Measurements from ENCODE around the gene MAPK10.
"Not testable (repeated sequence)": the region's sequence is repeated elsewhere in the genome, so short reads cannot be mapped to it uniquely, and the experiment has no call there.

The MAPK10 gene

GRCh38 chr4:86100539-86101215 lies 259.2 kb downstream of the MAPK10 start:
- no peak for DNase-seq

DNA sequence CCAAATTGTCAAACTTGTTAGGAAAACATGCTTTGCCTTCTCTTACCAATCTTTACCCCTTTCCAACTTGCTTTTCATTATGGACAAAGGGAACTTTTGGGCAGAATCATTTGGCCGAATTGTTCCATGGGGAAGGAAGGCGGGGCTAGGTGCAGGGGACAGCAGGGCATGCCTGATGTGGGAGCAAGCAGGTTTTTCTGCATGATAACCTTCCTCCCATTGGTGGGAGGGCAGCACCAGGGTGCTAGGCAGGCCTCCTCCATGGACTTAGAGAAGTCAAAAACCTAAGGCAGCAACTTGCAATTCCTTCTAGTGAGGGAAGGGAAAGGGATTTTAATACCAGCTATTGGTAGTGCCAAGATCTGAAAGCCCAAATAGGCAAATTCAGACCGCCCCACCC lies 260.5 kb downstream of the MAPK10 start:
- no peak for DNase-seq

DNA sequence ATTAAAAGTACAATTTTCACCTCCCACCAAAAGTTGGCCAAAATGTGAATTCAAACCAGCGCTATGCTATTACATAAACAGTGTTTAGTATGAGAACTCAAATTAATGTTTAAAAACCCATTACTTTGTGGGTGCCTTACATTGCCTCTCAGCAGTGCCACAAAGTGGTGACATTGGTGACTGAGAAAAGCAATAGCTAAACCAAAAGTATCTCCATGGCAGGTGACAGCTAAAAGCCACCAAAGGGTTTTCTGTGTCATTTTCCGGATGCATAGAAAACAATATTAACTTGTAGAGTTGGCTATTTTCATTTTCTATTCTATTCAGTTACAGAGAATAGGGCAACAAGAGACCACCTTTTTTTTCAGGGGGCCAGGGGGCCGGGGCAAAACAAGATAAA lies 261.2 kb downstream of the MAPK10 start:
- no peak for DNase-seq

DNA sequence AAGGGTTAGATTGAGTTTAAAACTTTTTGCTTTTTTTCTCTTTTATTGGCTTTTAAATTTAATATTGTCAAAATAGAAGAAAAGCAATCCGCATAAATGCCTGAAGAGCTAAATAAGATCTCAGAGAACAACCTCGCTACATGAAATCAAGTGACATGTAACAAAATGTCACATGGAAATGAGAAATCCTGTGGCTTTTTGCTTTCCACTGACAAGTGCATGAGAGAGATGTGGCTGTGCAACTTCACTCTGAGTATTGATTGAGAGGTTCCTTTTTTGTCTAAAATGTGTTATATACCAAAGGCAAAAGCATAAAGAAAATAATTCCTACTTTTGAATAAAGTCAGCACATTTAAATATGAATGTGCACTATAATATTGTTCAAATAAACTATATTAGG lies 263.5 kb downstream of the MAPK10 start:
- DNase-seq: no peak

DNA sequence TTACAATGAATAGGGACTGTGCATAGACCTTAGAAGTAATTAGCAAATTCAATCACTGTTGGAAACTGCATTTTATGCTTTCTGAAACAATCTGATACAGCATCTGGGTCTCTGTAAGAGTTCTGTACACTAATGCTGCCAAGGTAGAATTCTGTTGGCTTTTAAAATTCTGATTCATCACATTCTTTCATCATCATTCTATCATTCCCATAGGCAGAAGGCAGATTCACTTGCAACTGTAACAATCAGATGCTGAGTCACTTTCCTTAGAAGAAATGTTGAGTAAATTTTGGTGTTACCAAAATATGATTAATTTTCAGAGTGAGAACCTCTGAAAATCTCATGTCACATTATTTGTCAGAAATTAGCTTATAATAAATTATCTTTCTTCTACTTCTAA lies 267.2 kb downstream of the MAPK10 start:
- DNase-seq: no peak

DNA sequence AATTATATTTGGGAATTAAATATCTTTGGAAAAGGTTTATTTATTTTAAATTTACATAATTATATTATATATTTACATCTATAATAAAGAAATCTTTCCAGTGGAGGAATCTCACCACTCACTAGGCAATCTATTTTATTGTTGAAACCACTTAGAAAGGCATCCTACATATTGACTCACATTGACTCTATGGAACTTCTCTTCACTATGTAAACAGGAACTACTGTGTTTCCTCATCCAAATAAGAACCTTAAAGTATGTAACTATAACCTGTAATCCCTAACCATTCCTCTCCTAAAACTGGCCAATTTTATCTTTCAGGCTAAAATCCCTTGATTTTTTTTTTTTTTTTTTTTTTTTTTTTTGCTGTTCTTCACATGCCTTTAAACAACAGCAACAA lies 268.7 kb downstream of the MAPK10 start:
- no peak for DNase-seq

- DNase-seq: no peak
These were observed 270.0 kb downstream of the MAPK10 start for GRCh38 chr4:86089781-86090323.

DNA sequence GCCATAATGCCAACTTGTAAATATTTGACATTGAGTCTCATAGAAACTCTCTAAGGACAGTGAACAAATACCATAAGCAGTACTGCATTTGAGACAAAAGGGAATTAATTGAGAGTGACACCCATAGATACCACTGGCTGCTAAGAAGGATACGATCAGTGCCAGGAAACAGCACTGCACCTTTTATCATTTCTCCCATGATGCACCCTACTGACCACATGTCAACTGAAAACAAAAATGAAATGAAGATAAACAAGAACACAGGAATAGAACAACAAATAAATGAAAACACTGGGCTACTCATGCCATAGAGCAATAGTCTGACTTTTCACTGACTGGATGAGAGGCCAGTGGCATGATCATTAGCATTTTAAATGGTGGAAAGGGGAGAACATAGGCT lies 270.8 kb downstream of the MAPK10 start:
- no peak for DNase-seq

DNA sequence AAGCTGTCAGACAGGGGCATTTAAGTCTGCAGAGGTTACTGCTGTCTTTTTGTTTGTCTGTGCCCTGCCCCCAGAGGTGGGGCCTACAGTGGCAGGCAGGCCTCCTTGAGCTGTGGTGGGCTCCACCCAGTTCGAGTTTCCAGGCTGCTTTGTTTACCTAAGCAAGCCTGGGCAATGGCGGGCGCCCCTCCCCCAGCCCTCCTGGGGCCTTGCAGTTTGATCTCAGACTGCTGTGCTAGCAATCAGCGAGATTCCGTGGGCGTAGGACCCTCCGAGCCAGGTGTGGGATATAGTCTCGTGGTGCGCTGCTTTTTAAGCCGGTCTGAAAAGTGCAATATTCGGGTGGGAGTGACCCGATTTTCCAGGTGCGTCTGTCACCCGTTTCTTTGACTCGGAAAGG lies 284.1 kb downstream of the MAPK10 start:
- not testable (repeated sequence) for DNase-seq

- DNase-seq: no peak
These were observed 299.5 kb downstream of the MAPK10 start for GRCh38 chr4:86060341-86060740.

- DNase-seq: no peak
These were observed 301.2 kb downstream of the MAPK10 start for GRCh38 chr4:86058621-86059020.

DNA sequence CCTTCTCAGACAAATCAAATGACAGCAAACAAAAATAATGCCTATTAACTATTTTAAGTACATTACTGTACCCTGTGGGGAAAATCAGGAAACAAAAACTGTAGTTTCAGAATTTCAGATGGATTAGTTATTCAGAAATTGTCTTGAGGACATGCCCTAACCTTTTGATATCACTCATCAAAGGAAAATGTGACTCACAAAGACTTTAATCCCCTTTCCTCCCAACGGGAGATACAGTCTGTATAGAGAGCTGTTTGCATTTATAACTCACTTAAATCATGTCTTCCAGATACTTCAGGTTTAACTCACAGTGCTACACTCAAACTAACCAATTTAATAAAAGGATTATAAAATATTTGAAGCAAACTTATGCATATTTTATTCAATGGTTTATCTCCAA lies 304.0 kb downstream of the MAPK10 start:
- DNase-seq: no peak

- no peak for DNase-seq
These were observed 305.4 kb downstream of the MAPK10 start for GRCh38 chr4:86054286-86055032.

DNA sequence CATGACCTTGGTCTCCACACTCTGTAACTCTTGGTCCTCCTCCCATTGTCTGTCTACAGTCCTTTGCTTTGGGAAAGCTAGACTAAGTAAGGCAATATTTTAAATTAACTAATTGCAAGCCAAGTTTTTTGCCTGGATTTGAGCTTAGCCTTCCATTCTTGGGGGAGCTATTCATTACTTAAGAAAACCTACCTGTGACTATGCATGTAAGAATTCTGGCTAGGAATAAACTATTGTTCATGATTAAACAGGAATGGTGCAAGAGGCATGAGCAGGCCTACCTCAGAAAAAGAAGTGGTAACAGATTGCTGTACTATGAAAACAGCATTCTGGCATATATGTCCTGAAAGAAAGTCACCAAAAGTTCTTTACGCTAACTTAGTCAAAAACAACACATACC lies 309.4 kb downstream of the MAPK10 start:
- DNase-seq: no peak

- no peak for DNase-seq
These were observed 311.4 kb downstream of the MAPK10 start for GRCh38 chr4:86048426-86048825.

- DNase-seq: no peak
These were observed 315.3 kb downstream of the MAPK10 start for GRCh38 chr4:86044593-86044985.

GRCh38 chr4:86043755-86044592 lies 315.9 kb downstream of the MAPK10 start:
- peak; percentile 60 for DNase-seq

DNA sequence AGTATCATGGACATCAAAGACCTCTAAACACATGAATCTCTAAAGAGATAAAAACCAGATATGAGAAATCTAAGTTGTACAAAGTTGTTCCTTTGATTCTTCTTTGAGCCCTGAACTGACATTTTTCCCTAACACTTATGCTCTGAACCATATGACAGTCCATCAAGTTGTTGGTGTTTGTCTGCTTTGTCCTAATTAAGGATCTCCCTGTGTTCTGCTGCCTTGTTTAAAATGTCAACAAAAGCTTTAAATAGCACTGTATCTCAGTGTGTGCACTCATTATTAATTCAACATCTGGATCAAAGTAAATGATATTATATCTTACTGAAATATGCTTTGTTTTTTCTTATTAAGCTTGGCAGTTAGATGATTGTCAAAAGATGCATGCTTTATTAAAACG lies 321.8 kb downstream of the MAPK10 start:
- DNase-seq: peak; percentile 11

- DNase-seq: peak; percentile 10
These were observed 323.1 kb downstream of the MAPK10 start for GRCh38 chr4:86036736-86037135.

- DNase-seq: no peak
These were observed 324.2 kb downstream of the MAPK10 start for GRCh38 chr4:86035688-86036087.

- no peak for DNase-seq
These were observed 325.2 kb downstream of the MAPK10 start for GRCh38 chr4:86034616-86035015.

DNA sequence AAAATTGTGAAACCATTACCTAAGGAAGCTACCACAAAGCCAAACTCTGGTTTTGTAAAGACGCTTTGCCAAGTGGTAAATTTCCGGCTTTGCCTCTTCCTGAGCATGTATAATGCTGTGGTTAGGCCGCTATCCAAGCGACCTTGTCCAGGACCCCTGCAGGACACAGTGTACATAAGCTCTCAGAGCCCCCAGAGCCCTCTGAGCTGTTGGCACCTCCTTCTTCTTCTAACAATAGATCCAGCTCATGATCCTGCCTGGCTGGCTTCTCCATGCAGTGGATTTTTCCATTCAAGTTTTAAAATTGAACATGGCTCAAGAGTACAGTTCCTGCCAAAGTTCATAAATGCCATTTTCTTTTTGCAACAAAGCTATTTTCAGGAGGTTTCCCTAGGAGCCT lies 326.7 kb downstream of the MAPK10 start:
- DNase-seq: no peak

DNA sequence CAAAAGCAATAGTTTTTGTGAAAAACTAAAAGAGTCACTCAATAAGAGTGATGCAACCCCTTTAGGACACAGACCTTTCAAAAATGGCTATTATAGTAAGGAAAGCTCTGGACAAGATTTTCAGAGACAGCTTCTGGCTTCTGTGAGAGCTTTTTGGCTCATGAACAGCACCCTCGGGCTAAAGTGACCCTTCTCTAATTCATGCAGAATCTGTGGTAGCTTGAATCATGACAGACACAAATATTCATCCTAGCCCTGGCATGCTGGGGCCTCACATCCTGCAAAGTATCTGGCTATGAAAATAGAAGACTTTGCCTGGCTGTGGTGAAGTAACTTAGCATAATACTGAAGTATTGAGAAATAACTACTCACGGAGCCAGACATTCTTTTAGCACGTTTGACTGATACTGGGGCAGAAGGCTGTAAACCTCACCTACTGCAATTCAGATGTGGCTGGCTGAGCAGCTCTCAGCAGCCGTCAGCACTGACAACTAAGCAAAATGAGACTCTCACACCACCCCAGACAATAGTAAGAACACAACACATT lies 327.3 kb downstream of the MAPK10 start:
- DNase-seq: no peak

All from NCI-H510A treated with DMSO at 0.1 percent for 48 hours (cell line).